ENCODE data around the gene CHN2. TPM values are rescaled to one million over a fixed set of nuclear protein-coding genes. Genes with fewer than 3 reads are reported as not detected.

Gene CHN2
- total RNA-seq, 1 experiment from 2014 or later = 18.8 TPM

- Mint-ChIP-seq H3K36me3 (ENCODE audit: insufficient read depth, unreplicated experiment) (peaks cover 5% of the 10 kb centered on the region), H3K9me3 (ENCODE audit: unreplicated experiment) (no peaks in the 10 kb centered on the region), H3K27me3 (ENCODE audit: insufficient read depth, unreplicated experiment) (no peaks in the 10 kb centered on the region), H3K4me3 (ENCODE audit: unreplicated experiment) (no peak overlapping the region), H3K27ac (ENCODE audit: unreplicated experiment) (no peak overlapping the region), H3K4me1 (ENCODE audit: low read depth, unreplicated experiment) (peaks cover 15% of the 10 kb centered on the region)
- Histone ChIP-seq H3K9me3 (no peaks in the 10 kb centered on the region), H3K36me3 (ENCODE audit: control insufficient read depth, insufficient read depth, low read length) (0 out of 2 replicates have a peak, but pooled peaks cover 3% of the 10 kb centered on the region), H3K4me3 (ENCODE audit: low read depth, low read length) (no peak overlapping the region), H3K27me3 (replicated peaks; ENCODE audit: control insufficient read depth, insufficient read depth, low read length) (no peaks in the 10 kb centered on the region), H3K4me1 (peaks cover 16% of the 10 kb centered on the region)
- ChIA-PET CTCF (no interaction called here), POLR2A (no interaction called here)
- no peak for DNase-seq
- TF ChIP-seq CTCF (IDR thresholded peaks at IDR 0.05; ENCODE audit: insufficient read depth in 1 of 2, low read depth in 1 of 2, low read length in 1 of 2, severe bottlenecking in 1 of 2, unreplicated experiment in 1 of 2) = no peak
- intact Hi-C loops (cut with micrococcal nuclease; ENCODE audit: unreplicated experiment) = no loop called here
- BruUV-seq (replicated peaks) = no TSS peak
Measured at GRCh38 chr7:29511337-29511736, 316.8 kb downstream of the CHN2 start.

- Histone ChIP-seq H3K4me3 (ENCODE audit: low read depth, low read length) (no peak overlapping the region), H3K4me1 (peaks cover 16% of the 10 kb centered on the region), H3K36me3 (ENCODE audit: control insufficient read depth, insufficient read depth, low read length) (0 out of 2 replicates have a peak, but pooled peaks cover 3% of the 10 kb centered on the region), H3K27me3 (replicated peaks; ENCODE audit: control insufficient read depth, insufficient read depth, low read length) (no peaks in the 10 kb centered on the region), H3K9me3 (no peaks in the 10 kb centered on the region)
- ChIA-PET POLR2A (no interaction called here), CTCF (no interaction called here)
- peaks cover 5% of the 10 kb centered on the region for H3K36me3 Mint-ChIP-seq (ENCODE audit: insufficient read depth, unreplicated experiment)
- H3K9me3 Mint-ChIP-seq (ENCODE audit: unreplicated experiment) = no peaks in the 10 kb centered on the region
- H3K4me3 Mint-ChIP-seq (ENCODE audit: unreplicated experiment) = no peak overlapping the region
- DNase-seq = no peak
- BruUV-seq (replicated peaks) = no TSS peak
- intact Hi-C loops (cut with micrococcal nuclease; ENCODE audit: unreplicated experiment) = no loop called here
- H3K27me3 Mint-ChIP-seq (ENCODE audit: insufficient read depth, unreplicated experiment) = no peaks in the 10 kb centered on the region
- peaks cover 16% of the 10 kb centered on the region for H3K4me1 Mint-ChIP-seq (ENCODE audit: low read depth, unreplicated experiment)
- H3K27ac Mint-ChIP-seq (ENCODE audit: unreplicated experiment) = peak overlapping the region; percentile 57
- TF ChIP-seq CTCF (IDR thresholded peaks at IDR 0.05; ENCODE audit: insufficient read depth in 1 of 2, low read depth in 1 of 2, low read length in 1 of 2, severe bottlenecking in 1 of 2, unreplicated experiment in 1 of 2) = no peak
Measured at GRCh38 chr7:29511851-29512250, 317.3 kb downstream of the CHN2 start.

- no peak for DNase-seq
- Histone ChIP-seq H3K4me1 (no peaks in the 10 kb centered on the region), H3K9me3 (no peaks in the 10 kb centered on the region; the same call in 1 of the 2 replicates), H3K4me3 (ENCODE audit: low read depth, low read length) (no peak overlapping the region), H3K36me3 (ENCODE audit: control insufficient read depth, insufficient read depth, low read length) (no peaks in the 10 kb centered on the region), H3K27me3 (replicated peaks; ENCODE audit: control insufficient read depth, insufficient read depth, low read length) (no peaks in the 10 kb centered on the region)
- H3K9me3 Mint-ChIP-seq (ENCODE audit: unreplicated experiment) = peaks cover 9% of the 10 kb centered on the region
- no peaks in the 10 kb centered on the region for H3K27me3 Mint-ChIP-seq (ENCODE audit: insufficient read depth, unreplicated experiment)
- peaks cover 5% of the 10 kb centered on the region for H3K36me3 Mint-ChIP-seq (ENCODE audit: insufficient read depth, unreplicated experiment)
- H3K4me3 Mint-ChIP-seq (ENCODE audit: unreplicated experiment) = no peak overlapping the region
- ChIA-PET POLR2A (no interaction called here), CTCF (no interaction called here)
- intact Hi-C loops (cut with micrococcal nuclease; ENCODE audit: unreplicated experiment) = no loop called here
- no peak overlapping the region for H3K27ac Mint-ChIP-seq (ENCODE audit: unreplicated experiment)
- H3K4me1 Mint-ChIP-seq (ENCODE audit: low read depth, unreplicated experiment) = peaks cover 15% of the 10 kb centered on the region
- BruUV-seq (replicated peaks) = no TSS peak
- no peak for TF ChIP-seq CTCF (IDR thresholded peaks at IDR 0.05; ENCODE audit: insufficient read depth in 1 of 2, low read depth in 1 of 2, low read length in 1 of 2, severe bottlenecking in 1 of 2, unreplicated experiment in 1 of 2)
Measured at GRCh38 chr7:29516491-29516890, 321.9 kb downstream of the CHN2 start.

All from Caco-2 (cell line).